NCI-H1105 (cell line): Measurements from ENCODE around the gene GNAS.
"Not testable (repeated sequence)": the region's sequence is repeated elsewhere in the genome, so short reads cannot be mapped to it uniquely, and the experiment has no call there.

Experiments
- DNase-seq: peaks from one replicate; lab custom pipeline; 2025; lab: John Stamatoyannopoulos, UW

GNAS gene

DNA sequence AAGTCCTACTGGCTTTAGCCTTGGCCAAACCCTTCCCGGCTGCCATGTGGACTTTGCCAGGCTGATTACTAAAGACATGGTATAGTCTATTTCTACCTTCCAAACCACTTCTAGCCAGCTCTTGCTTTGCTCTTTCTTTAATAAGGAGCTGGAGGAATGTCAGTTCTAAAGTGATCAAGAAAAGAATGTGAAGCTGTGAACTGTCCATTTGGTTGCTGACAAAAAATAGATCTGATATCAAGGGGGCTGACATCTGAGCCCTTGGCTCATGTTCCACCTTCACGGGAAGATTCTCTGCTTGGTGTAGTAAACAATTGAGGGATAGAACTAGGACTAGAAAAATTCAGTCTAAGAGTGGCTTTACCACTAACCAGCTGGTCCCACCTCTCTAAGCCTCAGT lies 24.4 kb upstream of the GNAS start:
- DNase-seq, result no peak

DNA sequence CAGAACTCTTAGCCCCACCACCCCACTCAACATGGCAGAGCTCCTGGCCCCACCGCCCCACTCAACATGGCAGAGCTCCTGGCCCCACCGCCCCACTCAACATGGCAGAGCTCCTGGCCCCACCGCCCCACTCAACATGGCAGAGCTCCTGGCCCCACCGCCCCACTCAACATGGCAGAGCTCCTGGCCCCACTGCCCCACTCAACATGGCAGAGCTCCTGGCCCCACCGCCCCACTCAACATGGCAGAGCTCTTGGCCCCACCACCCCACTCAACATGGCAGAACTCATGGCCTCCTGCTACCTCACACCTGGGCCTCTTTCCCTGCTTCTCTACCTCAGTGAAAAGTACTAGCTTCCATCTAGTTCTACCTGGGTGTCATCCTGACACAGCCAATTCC lies 23.7 kb upstream of the GNAS start:
- DNase-seq, result not testable (repeated sequence)

DNA sequence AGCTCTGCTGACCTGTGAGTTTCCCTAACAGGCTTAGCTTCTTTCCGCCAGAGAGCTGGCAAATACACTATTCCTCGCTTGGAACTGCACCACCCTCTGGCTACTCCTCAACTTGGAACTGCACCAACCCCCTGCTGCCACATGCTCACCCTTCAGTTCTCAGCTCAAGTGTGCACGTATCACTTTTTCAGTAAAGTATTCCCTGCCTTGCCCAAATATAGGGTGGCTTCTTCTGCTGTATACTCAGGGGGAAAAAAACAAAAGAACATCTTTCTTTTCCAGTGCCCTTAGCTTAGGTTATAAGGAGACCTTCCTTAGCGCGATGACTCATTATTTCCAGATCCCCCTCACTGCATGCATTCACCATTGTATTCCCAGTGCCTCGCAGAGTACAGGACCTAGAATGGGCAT lies 23.0 kb upstream of the GNAS start:
- DNase-seq, result no peak

DNA sequence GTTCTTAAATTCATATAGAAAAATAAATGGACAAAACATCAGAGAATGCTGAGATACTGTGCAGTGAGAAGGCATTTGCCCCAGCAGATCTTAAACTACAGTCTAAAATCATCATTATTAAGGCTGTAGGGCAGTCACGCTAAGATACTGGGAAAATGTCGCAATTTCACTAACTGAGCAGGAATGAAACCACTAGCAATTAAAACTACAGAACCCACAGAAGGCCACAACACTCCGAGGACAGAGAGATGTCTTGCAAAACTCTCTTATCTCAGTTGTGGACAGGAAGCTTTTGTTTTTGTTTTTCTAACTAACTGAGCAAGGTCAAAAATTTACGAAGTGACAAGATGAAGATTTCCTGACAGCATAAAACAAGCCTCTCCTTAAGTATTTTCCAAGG lies 20.1 kb upstream of the GNAS start:
- no peak for DNase-seq

DNA sequence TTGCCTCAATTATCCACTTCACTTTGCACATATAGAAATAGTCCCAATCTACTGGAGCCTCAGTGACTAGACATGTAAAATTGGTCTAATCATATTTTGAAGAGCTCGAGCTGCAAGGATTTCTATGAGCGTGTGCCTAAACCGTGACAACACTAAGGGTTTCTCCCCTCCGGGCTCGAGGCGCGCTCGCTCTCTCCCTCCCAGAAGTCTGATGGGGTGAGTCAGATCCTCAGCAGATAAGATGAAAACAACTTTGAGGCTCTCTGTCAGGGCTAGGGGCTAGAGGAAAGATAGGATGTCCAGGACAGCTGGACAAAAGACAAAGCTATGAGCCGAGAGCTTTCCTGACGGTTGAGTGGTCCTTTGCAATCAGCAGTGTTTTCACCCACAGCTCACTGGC lies 18.6 kb upstream of the GNAS start:
- peak; percentile 88 for DNase-seq

DNA sequence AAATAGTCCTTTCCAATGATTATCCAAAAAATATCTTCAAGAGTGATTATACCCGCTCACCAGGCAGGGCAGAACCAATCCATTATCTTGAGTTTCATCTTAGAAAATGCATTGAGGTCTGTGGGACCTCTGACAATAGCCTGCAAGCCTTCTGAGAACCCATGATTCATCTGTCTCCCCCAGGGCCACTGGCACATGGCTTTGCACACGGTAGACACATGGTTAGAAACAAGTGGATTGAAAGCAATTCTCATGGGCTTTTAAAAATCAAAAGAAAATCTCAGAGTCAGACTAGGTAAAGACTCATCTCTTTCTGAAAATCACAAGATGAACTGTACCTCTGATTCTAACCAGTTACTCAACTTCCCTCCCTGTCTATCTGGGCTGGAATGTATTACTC lies 17.3 kb upstream of the GNAS start:
- DNase-seq, result no peak

DNA sequence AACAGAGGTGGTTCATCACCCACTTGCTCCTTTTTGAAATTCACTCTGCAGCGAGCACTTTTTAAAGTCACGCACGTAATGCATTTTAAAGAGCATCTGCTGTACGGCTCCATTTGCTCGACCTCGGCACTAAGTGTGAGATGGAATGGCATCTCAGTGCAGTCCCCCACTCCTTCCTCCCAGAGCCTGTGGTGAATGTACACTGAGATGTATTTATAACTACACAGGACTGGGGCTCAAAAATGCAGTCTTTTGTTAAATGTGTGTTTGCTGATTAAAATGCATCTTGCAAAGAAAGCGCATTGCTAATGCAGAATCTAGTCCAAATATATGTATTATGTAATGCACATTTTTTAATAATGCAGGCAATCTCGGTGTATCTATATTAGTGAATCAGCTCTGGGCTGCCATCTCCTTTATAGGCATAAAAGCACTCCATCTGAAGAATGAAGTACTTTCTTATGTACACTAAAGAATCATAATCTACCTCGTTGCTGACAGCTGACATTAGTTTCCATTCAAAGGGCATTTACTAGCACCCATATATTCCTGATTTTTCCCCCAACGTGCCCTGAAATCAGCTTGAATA lies 15.8 kb upstream of the GNAS start:
- DNase-seq, result no peak

DNA sequence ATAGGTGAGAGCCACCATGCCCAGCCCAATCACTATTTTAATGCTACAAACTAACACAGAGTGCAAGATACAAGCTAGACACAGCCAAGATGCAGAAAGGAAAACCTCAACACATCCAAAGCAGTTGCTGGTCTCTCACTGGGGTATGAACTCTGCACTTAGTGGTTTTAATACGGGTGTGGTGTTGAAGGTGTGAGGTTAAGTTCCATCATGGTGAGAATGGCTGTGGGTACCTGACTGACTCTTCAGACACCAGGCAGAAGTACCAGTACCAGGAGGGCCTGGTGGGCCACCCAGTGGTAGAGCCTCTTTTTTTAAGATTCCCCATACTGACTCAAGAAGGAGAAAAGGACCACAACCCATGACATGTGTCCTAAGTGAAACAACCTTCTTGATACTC lies 14.8 kb upstream of the GNAS start:
- no peak for DNase-seq

DNA sequence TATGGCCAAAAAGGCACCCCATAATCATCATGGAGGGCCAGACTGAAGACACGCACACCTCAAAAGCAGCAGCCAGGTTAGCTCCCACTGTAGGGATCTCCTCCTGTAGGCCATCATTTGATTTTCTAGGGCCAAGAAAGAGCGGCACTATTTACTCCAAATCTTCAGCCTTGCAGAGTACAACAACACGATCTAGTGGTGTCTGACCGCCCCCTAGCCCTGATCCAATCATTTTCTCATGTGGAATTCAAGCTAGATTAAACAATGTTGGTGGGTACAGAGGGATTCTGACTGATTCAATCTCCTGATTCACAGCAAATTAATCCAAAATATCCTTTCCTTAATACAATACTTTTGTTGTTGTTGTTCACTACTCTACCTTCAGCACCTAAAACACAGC lies 14.3 kb upstream of the GNAS start:
- DNase-seq, result no peak

DNA sequence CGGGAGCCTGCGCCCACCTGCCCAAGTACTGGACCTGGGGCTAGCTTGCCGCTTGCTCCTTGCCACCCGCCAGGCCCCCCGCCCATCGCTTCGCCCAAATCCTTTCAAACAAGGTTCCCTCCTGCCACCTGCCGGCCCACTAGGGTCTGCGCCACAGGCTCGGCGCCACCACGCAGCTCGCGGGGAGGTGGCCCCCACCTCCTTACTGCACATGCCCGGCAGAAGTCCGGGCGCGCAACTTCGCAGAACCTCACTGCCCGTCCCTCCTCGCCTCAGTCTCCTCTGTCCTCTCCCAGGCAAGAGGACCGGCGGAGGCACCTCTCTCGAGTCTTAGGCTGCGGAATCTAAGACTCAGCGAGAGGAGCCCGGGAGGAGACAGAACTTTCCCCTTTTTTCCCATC lies 13.0 kb upstream of the GNAS start:
- peak; percentile 44 for DNase-seq

DNA sequence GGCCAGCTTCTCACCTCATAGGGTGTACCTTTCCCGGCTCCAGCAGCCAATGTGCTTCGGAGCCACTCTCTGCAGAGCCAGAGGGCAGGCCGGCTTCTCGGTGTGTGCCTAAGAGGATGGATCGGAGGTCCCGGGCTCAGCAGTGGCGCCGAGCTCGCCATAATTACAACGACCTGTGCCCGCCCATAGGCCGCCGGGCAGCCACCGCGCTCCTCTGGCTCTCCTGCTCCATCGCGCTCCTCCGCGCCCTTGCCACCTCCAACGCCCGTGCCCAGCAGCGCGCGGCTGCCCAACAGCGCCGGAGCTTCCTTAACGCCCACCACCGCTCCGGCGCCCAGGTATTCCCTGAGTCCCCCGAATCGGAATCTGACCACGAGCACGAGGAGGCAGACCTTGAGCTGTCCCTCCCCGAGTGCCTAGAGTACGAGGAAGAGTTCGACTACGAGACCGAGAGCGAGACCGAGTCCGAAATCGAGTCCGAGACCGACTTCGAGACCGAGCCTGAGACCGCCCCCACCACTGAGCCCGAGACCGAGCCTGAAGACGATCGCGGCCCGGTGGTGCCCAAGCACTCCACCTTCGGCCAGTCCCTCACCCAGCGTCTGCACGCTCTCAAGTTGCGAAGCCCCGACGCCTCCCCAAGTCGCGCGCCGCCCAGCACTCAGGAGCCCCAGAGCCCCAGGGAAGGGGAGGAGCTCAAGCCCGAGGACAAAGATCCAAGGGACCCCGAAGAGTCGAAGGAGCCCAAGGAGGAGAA lies 12.3 kb upstream of the GNAS start:
- DNase-seq, result no peak

DNA sequence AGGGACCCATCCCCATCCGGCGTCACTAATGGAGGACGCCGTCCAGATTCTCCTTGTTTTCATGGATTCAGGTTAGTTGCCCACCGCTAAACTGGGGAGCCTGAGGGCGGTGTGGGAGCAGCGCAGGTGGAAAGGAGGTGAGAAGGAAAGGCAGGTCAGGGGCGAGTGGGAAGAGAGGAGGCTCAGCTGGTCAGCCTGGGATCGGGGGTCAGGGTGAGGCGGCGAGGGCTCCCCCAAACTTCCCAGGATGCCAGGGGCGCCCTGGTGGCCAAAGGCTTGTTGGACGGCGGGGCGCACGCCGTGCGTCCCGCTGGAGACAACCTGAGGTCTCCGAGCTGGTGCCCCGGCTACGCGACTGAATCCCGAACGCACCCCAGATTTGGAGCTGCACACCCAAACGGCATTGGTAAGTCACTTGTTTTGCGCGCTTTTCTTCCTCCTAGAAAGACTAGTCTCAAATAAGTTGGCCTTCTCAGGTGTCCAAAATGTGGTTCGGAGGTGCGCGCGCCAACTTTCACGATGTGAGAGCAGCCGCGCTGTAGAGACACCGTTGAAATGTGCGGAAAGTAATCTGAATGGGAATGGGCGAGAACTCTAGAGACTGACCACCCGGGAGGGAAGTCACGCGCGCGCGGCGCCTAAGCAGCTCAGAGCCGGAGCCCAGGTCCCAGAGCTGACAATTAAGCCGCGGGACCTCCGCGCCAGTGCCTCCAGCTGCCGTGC lies 11.5 kb upstream of the GNAS start:
- DNase-seq, result no peak

DNA sequence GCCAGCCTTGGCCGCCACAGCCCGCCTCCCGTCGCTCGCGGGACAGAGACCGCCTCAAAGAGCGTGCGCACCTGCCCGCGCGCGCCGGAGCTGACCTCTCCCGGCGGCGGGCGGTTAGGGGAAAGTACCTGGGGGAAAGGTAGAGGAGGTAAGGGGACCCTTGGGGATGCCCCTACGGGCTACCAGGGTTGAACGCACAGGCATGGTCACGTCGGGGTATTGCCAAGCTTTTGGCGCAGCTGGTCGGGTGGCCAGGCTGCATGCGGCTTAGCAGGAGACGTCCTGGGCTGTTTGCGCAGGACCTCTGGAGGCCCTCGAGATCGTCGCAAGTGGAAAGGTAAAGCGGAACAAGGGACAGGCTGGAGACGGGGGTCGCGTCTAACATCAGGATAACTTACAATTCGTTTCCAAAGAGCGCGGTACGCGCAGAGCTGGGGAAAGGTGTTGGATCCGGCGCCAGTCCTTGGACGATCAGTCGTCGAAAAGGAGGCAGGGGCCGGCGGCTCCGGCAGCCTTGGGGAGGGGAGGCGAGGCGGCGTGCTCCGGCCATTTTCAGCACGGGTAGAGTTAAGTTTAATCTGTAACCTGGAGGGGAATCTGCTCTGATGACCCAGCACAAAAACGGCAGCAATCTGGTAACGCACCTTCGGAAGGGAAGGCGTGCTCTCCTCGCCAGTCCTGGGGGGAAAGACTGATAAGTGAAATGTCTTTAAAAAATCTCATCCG lies 10.8 kb upstream of the GNAS start:
- DNase-seq, result no peak

DNA sequence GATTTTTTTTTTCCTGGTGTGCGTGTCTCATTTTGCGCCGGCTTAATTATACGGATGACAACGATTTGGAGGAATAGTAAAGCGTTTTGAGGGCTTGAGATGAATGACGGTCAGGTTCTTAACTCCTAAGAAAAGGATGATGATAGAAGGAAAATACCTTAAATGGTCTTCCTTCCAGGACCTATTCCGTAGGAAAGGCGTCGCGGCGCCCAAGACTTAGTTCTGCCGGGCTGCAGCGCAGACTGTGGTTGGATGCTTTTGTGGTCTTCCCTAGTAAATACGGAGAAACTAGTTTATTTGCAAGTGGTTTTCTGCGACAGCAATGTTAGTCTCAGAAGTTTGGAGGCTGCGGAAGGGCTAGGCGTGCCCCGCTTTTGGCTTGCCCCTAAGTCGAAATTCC lies 10.2 kb upstream of the GNAS start:
- DNase-seq, result no peak

DNA sequence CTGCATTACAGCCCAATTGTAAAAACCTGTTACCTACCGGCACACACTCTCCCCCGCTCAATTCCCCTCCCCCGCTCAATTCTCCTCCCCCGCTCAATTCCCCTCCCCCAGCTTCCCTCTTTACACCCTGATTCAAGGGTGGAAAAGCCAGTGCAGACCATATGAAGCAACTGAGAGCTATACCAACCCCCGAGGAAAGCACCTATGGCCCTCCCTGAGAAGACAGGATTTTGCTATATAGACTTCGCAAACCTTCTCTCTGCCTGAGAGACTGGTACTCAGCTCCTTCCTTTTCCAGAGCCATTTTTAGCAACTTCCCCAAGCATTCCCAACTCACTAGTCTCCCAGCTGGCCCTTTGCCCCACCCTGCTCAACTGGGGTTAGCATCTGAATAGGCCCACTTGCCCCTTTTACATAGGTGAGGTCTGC lies 9.4 kb upstream of the GNAS start:
- DNase-seq, result no peak

DNA sequence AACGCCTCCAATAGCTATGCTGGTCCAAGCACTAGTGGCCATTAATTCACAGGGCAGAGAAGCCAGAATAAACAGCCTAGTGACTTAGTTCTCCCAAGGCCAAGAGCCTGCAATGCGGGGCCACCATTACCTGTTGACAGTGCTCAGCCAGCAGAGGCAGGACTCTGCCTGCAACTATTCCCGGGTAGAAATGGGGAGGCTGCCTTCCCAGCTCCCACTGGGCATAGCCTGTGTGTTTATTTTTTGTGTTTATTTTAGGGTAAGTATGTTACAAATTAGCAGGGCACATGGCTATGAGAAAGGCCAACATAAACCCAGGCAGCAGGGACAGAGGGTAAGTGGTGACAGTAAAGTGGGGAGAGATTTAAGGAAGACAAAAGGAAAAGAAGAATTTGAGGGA lies 6.8 kb upstream of the GNAS start:
- no peak for DNase-seq

DNA sequence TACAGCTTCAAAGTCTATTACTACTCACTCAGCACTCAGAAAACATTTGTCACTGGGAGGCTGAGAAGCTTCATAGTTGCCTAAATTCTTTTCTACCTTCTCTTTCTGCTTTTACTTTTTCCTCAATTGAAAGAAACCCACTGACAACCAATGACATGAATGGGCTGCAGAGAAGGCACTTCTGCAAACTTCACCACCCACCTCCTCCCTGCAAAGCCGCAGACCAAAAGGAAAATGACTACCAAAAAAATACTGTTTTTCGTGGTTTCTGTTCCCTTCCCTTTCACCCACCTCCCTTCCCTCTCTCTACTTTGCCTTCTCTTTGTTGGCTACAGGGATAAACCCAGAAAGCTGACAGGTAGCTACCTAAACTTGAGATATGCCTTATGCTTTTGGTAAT lies 5.1 kb upstream of the GNAS start:
- no peak for DNase-seq

DNA sequence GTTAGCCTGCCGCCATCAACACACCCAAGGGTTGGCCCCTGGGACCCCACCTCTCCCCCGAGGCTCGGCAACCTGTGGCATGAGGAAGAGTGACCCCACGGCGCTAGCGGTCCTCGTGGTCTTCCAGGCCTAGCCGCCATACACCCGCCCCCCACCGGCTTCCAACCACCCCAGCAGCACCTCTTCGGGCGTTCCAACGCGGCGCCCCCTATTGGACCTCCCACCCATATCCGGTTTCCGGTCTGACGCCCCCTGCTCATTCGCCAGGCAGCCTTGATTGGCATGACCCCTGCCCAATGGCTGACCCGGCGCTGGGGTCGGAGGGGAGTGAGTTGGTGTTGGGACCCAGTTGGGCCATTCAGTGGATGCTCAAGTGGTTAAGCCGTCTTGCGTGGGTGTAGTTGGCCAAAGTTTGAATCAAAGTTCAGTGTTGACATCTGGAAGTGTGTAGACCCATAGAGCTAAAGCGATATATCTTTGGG lies 1.8 kb upstream of the GNAS start, which contains the start of gene GNAS-AS1:
GNAS-AS1 (minus strand) TSS at position 210 of the 482 bp plus-strand sequence.
- peak; percentile 63 for DNase-seq

DNA sequence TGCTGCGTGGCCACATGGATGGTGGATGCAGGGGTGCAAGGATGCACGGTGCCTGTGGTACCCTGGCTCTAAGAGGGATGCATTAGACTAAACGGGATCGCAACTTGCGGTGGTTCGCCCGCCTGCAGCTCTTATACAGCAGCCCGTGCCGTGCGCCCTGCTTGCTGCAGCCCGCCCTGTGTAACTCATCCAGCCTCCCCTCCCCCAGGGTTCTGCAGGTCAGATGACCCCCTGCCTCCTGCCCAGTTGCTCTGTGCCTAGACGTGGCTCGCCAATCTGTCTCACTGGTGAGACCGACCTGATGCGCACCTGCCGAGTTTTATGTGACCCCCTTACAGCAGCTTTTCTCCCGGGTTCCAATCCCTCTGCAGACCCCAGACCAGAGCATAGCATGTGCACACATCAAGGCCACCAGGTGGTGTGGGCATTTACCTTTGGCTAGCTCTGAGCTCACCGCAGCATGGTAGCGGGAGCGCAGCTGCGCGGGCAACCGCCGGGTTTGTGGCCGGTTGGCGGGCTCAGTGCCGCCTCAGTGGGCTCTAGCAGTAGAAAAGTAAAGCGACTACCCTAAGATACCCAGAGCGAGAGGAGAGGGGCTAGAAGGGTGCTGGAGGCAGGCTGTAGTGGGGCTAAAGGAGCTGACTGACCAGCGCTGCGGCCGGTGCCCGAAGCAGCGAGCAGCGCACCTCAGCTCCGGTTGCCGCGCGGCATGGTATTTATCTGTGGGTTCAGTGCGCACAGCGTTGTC lies 1.1 kb upstream of the GNAS start:
- DNase-seq, result no peak

DNA sequence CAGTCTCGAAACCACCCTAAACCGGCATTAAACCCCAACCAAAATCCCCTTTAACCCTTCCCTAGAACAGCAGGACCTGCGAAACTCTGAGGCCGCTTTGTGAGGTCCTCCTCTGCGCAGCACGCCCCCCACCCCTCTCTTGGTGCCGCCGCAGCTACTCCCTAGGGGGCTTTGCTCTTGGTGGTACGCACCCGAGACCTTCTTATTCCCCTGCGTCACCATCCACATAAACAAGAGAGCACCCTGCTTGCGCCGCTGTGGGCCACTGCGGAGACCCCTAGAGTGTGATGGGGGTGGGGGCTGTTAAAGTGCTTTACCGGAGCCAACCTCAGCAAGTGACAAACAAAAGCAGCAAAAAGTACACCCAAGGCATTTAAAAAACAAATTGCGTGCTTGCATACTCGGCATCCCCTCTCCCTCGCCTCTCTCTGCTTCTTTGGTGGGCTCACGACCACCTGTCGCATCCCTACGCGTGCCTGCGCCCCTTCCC lies 502 bp upstream of the GNAS start:
- no peak for DNase-seq

DNA sequence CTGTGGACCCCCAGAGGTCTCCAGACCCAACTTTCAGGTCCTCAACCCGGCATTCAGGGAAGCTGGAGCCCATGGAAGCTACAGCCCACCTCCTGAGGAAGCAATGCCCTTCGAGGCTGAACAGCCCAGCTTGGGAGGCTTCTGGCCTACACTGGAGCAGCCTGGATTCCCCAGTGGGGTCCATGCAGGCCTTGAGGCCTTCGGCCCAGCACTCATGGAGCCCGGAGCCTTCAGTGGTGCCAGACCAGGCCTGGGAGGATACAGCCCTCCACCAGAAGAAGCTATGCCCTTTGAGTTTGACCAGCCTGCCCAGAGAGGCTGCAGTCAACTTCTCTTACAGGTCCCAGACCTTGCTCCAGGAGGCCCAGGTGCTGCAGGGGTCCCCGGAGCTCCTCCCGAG lies 950 bp downstream of the GNAS start:
- no peak for DNase-seq
